KMS-11 (cell line): ENCODE measurements around the gene CELF2.

Experiments used
- H2AFZ ChIP-seq: fragments of 200-600 bp; sonication (generic); 2 replicates; pipeline ENCODE4 v1.6.1; 2016; ENCODE audit warnings: antibody characterized with exemption, mixed run types, low read depth
- H3K27ac ChIP-seq: fragments of 200-600 bp; sonication (generic); 2 replicates; pipeline ENCODE4 v1.6.1; 2016; ENCODE audit warnings: mild to moderate bottlenecking, mixed run types
- H3K27me3 ChIP-seq: fragments of 200-600 bp; sonication (generic); 2 replicates; pipeline ENCODE4 v1.6.1; 2017; ENCODE audit warnings: mild to moderate bottlenecking, low read depth, mixed run types, moderate library complexity; ENCODE audit not compliant: insufficient read depth
- H3K36me3 ChIP-seq: fragments of 200-600 bp; sonication (generic); 2 replicates; pipeline ENCODE4 v1.6.1; 2017; ENCODE audit warnings: mild to moderate bottlenecking, mixed run types; ENCODE audit not compliant: insufficient read depth
- H3K4me1 ChIP-seq: fragments of 200-600 bp; sonication (generic); 2 replicates; pipeline ENCODE4 v1.6.1; 2016; ENCODE audit warnings: mild to moderate bottlenecking, low read depth, mixed run types; ENCODE audit not compliant: poor library complexity, severe bottlenecking
- H3K4me2 ChIP-seq: fragments of 200-600 bp; sonication (generic); 2 replicates; pipeline ENCODE4 v1.7.0; 2016; ENCODE audit warnings: mild to moderate bottlenecking, mixed run types
- H3K4me3 ChIP-seq: fragments of 200-600 bp; sonication (generic); IDR thresholded peaks from 2 replicates; pipeline ENCODE4 v1.6.1; 2017; ENCODE audit warnings: low read depth, low read length, mixed read lengths; ENCODE audit not compliant: insufficient read depth
- H3K79me2 ChIP-seq: fragments of 200-600 bp; sonication (generic); 2 replicates; pipeline ENCODE4 v1.6.1; 2016; ENCODE audit warnings: low read depth, mixed run types; ENCODE audit not compliant: insufficient read depth
- H3K9ac ChIP-seq: fragments of 200-600 bp; sonication (generic); 2 replicates; pipeline ENCODE4 v1.6.1; 2016; ENCODE audit warnings: mild to moderate bottlenecking, mixed run types
- H4K20me1 ChIP-seq: fragments of 200-600 bp; sonication (generic); 2 replicates; pipeline ENCODE4 v1.6.1; 2016; ENCODE audit warnings: mild to moderate bottlenecking, mixed run types; ENCODE audit not compliant: insufficient read depth
- CTCF ChIP-seq: fragments of 200-600 bp; sonication (generic); conservative IDR thresholded peaks from 2 replicates; pipeline ENCODE4 v1.6.1; 2017; ENCODE audit warnings: low read depth, mild to moderate bottlenecking, antibody characterized with exemption, low read length, moderate library complexity, mixed read lengths

The CELF2 gene

GRCh38 chr10:11043039-11043438 is 25.4 kb downstream of the CELF2 start:
- Histone ChIP-seq H3K4me2 (no peak overlapping the region), H3K79me2 (no peaks in the 10 kb centered on the region), H3K27ac (no peak overlapping the region), H4K20me1 (no peaks in the 10 kb centered on the region), H3K36me3 (no peaks in the 10 kb centered on the region), H3K4me1 (no peaks in the 10 kb centered on the region), H2AFZ (no peak overlapping the region), H3K9ac (no peak overlapping the region), H3K4me3 (no peak overlapping the region), H3K27me3 (no peaks in the 10 kb centered on the region)
- TF ChIP-seq CTCF: no peak

- no peak for TF ChIP-seq CTCF
- no peaks in the 10 kb centered on the region for H3K79me2 ChIP-seq
- H3K27ac ChIP-seq: no peak overlapping the region
- no peaks in the 10 kb centered on the region for H3K27me3 ChIP-seq
- no peak overlapping the region for H3K9ac ChIP-seq
- H3K4me3 ChIP-seq: no peak overlapping the region
- H2AFZ ChIP-seq: no peak overlapping the region
- H3K4me2 ChIP-seq: no peak overlapping the region
- no peaks in the 10 kb centered on the region for H3K36me3 ChIP-seq
- no peaks in the 10 kb centered on the region for H3K4me1 ChIP-seq
- no peaks in the 10 kb centered on the region for H4K20me1 ChIP-seq
These were observed 25.9 kb downstream of the CELF2 start for GRCh38 chr10:11043446-11044127.

- no peak overlapping the region for H3K4me3 ChIP-seq
- H4K20me1 ChIP-seq: no peaks in the 10 kb centered on the region
- H3K79me2 ChIP-seq: no peaks in the 10 kb centered on the region
- H3K9ac ChIP-seq: no peak overlapping the region
- H3K27ac ChIP-seq: no peak overlapping the region
- no peaks in the 10 kb centered on the region for H3K36me3 ChIP-seq
- no peaks in the 10 kb centered on the region for H3K27me3 ChIP-seq
- H2AFZ ChIP-seq: no peak overlapping the region
- TF ChIP-seq CTCF: no peak
- no peaks in the 10 kb centered on the region for H3K4me1 ChIP-seq
- no peak overlapping the region for H3K4me2 ChIP-seq
These were observed 27.8 kb downstream of the CELF2 start for GRCh38 chr10:11045487-11045886.

- TF ChIP-seq CTCF: no peak
- H3K9ac ChIP-seq: no peak overlapping the region
- H4K20me1 ChIP-seq: no peaks in the 10 kb centered on the region
- H3K27ac ChIP-seq: no peak overlapping the region
- H3K27me3 ChIP-seq: no peaks in the 10 kb centered on the region
- H2AFZ ChIP-seq: no peak overlapping the region
- no peak overlapping the region for H3K4me3 ChIP-seq
- H3K79me2 ChIP-seq: no peaks in the 10 kb centered on the region
- no peaks in the 10 kb centered on the region for H3K4me1 ChIP-seq
- H3K36me3 ChIP-seq: no peaks in the 10 kb centered on the region
- H3K4me2 ChIP-seq: no peak overlapping the region
These were observed 28.5 kb downstream of the CELF2 start for GRCh38 chr10:11045995-11046775.
